A673 (cell line): ENCODE data around the gene UGT1A4.

Experiments
- EZH2 ChIP-seq: fragments of 200-600 bp; sonication (generic); IDR thresholded peaks from 2 replicates; pipeline ENCODE4 v1.6.1; 2017; ENCODE audit warnings: borderline replicate concordance, low read depth, mild to moderate bottlenecking, mixed read lengths, antibody characterized with exemption, low read length; ENCODE audit not compliant: poor library complexity, severe bottlenecking
- TF ChIP-seq, protein P1 (sequence below): fragments of 300-800, 200-600 bp; sonication (generic); conservative IDR thresholded peaks from 2 replicates; pipeline ENCODE4 v1.5.1; 2017; ENCODE audit warnings: low read depth, mild to moderate bottlenecking, antibody characterized with exemption, low read length, moderate library complexity, mixed read lengths

DNA sequence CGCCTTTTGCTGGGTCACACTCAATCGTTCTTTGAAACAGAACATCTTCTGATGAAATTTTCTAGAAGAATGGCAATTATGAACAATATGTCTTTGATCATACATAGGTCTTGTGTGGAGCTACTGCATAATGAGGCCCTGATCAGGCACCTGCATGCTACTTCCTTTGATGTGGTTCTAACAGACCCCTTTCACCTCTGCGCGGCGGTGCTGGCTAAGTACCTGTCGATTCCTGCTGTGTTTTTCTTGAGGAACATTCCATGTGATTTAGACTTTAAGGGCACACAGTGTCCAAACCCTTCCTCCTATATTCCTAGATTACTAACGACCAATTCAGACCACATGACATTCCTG, 5.3 kb upstream of the UGT1A4 start:
- TF ChIP-seq, protein P1, sequence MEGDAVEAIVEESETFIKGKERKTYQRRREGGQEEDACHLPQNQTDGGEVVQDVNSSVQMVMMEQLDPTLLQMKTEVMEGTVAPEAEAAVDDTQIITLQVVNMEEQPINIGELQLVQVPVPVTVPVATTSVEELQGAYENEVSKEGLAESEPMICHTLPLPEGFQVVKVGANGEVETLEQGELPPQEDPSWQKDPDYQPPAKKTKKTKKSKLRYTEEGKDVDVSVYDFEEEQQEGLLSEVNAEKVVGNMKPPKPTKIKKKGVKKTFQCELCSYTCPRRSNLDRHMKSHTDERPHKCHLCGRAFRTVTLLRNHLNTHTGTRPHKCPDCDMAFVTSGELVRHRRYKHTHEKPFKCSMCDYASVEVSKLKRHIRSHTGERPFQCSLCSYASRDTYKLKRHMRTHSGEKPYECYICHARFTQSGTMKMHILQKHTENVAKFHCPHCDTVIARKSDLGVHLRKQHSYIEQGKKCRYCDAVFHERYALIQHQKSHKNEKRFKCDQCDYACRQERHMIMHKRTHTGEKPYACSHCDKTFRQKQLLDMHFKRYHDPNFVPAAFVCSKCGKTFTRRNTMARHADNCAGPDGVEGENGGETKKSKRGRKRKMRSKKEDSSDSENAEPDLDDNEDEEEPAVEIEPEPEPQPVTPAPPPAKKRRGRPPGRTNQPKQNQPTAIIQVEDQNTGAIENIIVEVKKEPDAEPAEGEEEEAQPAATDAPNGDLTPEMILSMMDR: no peak
- TF ChIP-seq EZH2: no peak
